Measurements from ENCODE around the gene CLTA.

DNA sequence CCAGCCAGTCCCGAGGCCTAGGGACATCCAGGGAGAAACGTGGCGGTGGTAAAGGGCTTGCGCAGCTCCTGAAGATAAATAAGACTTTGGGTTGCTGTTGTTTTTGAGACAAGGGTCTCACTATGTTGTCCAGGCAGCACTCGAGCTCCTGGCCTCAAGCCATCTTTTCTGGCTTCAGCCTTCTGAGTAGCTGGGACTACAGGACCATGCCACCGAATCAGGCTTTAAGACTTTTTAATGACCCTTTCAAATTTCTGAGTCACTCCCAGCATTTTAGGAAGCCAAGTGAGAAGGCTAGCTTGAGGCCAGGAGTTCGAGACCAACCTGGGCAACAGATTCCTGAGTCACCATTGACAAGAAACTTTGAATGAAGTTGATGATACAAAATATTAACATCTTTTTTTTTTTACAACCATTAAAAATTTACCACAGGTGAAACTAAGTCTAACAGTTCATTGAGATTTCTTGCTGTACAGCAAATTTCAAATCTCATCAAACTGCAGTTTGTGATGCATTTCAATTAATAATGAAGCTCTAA, 68.3 kb downstream of the CLTA start:
- TF ChIP-seq POLR2AphosphoS5 (IDR thresholded peaks at IDR 0.05; ENCODE audit: insufficient read depth in 1 of 2, low read depth in 1 of 2), result no peak
- no peak for TF ChIP-seq CTCF (IDR thresholded peaks at IDR 0.05)
- TF ChIP-seq POLR2A (IDR thresholded peaks at IDR 0.05), result no peak
